HG03354 (cell line): Measurements from ENCODE around the gene ARRDC4.

Experiments used
- ATAC-seq: cut with Tn5 transposase; IDR thresholded peaks from one replicate; pipeline ENCODE4 v1.9.1; 2021; ENCODE audit warnings: mild to moderate bottlenecking; ENCODE audit not compliant: unreplicated experiment, poor library complexity, severe bottlenecking

The ARRDC4 gene

DNA sequence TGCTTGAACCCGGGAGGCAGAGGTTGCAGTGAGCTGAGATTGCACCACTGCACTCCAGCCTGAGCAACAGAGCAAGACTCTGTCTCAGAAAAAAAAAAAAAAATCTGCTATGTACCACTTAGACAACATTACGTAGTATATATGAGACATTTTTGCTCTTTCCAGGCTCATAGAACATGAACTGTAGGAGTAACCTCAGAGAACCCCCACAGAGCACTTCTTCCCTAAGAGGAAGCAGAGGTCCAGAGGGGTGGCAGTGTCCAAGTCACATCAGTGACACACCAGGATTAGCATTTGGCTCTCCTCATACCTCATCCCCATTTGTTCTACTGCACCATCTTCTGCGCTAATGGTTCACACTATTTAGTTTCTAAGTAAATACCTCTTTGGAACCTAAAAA is 33.7 kb downstream of the ARRDC4 start:
- ATAC-seq, result no peak

DNA sequence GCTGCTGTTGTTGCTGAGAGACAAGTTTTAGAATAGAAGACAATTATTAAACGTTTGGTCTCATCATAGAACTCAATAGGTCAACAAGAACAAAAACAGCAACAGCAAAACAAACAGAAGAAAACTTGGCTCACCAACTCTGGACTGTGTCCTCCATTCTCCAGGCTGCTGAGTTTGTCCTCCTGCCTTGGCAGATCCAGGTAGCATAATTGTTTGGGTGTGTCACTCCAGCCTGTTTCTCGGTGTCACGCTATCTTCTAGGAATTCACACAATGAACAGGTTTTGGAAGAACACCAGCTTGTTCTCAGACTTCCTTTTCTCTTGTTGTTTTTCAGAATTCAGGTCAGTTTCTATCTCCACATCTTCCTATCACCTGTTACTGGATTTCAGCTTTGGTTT is 34.7 kb downstream of the ARRDC4 start:
- ATAC-seq, result no peak

DNA sequence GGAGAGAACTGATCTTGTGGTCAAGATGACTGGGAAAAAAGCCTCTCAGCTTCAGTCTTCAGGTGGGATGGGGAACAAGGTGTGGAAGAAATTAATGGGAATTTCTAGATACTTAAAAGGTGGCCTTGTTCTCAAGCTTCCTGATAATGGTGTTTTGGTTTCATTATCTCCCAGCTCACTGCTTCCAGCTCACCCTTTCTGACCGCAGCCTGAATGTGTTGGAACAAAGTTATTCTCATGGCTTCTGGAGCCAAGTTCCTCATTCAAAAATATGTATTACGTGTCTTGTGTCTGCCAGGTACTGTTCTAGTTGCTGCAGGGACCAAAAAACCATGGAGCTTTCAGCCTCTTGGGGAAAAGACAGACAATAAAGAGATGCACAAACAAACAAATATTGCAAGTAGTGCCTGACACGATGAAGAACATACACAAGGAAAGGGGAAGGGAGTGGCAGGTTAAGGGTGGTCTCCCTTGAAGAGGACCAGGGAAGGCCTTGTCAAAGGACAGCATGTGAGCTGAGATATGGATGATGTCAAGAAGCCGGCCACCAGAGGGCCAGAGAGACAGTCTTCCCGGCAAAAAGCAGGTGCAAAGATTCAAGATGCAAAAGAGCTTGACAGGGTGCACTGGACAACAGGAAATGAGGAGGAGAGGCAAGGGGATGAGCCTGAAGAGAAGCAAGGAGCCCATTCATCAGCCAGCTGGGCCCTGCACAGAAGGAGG is 35.5 kb downstream of the ARRDC4 start:
- ATAC-seq, result peak; percentile 59

- no peak for ATAC-seq
Observed at GRCh38 chr15:97998307-97999071, 38.0 kb downstream of the ARRDC4 start.

DNA sequence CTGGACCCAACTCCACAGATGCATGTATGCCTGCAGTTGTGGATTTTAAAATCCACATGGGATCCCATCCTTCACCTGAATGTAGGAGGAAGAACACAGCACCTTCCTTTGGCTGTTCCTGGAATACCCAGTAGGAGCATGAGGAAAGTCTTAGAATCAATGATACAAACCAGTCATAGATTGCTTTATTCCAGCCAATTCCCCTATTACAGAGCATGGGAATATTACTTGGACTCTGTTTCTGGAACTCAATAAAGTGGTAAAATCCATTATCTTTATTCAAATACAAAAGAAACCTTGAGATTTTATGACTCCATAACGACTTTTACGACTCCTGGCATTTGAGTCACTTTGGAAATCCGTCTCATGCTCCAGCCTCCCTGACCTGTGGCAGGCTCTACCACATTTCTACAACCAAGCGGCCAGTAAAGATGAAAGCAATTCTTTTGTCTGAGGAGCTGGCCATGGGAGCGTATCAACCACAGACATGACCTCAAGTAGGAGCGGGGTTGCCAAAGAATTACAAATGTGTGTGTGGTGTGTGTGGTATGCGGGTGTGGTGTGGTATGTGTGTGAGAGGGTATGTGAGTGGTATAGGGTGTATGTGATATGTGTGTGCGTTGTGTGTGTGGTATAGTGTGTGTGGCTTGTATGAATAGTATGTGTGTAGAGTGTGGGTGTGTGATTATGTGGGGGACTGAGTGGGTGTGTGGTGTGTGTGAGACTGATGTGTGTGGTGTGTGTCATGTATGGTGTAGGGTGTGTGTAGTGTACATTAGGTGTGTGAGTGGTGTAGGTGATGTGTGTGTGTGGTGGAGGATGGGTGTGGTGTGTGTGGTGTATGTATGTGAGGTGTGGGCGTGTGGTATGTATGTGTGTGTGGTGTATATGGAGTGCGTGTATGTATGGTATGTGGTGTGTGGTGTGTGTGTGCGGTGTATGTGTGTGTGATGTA is 40.0 kb downstream of the ARRDC4 start:
- no peak for ATAC-seq

DNA sequence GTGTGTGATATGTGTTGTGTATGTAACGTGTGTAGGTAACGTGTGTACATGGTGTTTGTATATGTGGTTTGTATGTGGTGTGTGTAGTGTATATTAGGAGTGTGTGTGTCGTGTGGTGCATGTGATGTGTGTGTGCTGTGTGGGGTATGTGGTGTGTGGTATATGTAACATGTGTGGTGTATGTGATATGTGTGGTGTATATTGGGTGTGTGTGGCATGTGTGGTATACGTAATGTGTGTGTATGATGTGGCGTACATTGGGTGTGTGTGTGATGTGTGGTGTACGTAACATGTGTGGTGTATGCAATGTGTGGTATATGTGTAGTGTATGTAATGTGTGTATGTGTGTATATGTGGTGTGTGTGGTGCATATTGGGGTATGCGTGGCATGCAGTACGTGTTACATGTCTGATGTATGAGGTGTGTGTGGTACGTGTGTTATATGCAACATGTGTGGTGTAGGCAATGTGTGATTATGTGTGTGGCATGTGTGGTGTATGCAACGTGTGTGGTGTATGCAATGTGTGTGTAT is 41.2 kb downstream of the ARRDC4 start:
- no peak for ATAC-seq

DNA sequence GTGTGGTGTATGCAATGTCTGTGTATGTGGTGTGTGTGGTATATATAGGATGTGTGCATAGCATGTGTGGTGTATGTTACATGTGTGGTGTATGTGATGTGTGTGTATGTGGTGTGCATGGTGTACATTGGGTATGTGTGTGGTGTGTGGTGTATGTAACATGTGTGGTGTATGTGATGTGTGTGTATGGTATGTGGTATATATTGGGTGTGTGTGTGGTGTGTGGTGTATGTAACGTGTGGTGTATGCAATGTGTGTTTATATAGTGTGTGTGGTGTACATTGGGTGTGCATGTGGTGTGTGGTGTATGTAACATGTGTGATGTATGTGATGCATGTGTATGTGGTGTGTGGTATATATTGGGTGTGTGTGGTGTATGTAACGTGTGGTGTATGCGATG is 41.9 kb downstream of the ARRDC4 start:
- no peak for ATAC-seq

- no peak for ATAC-seq
Observed at GRCh38 chr15:98002866-98003265, 42.4 kb downstream of the ARRDC4 start.

- ATAC-seq, result no peak
Observed at GRCh38 chr15:98003518-98003917, 43.0 kb downstream of the ARRDC4 start.

GRCh38 chr15:98003996-98004395 is 43.5 kb downstream of the ARRDC4 start:
- no peak for ATAC-seq

DNA sequence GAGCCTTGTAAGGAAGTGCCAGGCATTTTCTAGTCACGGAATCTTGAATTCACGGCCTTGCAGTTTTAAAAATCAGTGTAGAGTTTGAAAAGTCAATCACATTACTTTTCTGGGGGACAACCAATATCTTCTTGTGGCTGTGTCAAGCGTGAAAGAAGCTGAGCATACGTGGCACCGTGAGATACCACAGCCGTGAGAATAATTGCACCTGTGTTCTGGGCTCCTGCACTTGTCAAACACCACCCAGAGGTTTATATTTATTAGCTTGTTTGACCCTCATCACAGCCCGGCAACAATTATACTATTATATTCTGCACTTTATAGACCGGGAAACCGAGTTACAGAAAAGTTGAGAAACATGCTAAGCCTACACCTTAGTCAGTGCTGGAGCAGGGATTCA is 45.2 kb downstream of the ARRDC4 start:
- no peak for ATAC-seq

- no peak for ATAC-seq
Observed at GRCh38 chr15:98009169-98009568, 48.7 kb downstream of the ARRDC4 start.

DNA sequence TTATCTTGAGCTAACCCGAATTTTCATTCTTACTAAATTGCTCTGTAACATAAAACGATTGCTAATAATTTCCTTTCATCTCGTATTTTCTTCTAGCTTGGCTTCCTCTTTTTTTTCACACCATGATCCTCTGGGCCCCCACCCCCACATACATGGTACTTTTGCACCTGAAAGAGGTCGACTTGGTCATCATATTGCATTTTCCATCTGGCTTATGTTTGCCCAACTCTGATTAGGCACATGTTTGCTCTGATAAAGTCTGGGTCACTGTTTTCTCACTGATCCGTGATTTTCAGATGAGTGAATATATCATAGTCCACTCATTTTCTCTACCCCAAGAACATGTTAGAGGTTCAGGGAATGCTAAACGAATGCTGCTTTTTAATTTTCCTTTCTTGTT is 49.5 kb downstream of the ARRDC4 start:
- ATAC-seq, result no peak

- no peak for ATAC-seq
Observed at GRCh38 chr15:98012354-98012753, 51.9 kb downstream of the ARRDC4 start.

- no peak for ATAC-seq
Observed at GRCh38 chr15:98013631-98014030, 53.1 kb downstream of the ARRDC4 start.

DNA sequence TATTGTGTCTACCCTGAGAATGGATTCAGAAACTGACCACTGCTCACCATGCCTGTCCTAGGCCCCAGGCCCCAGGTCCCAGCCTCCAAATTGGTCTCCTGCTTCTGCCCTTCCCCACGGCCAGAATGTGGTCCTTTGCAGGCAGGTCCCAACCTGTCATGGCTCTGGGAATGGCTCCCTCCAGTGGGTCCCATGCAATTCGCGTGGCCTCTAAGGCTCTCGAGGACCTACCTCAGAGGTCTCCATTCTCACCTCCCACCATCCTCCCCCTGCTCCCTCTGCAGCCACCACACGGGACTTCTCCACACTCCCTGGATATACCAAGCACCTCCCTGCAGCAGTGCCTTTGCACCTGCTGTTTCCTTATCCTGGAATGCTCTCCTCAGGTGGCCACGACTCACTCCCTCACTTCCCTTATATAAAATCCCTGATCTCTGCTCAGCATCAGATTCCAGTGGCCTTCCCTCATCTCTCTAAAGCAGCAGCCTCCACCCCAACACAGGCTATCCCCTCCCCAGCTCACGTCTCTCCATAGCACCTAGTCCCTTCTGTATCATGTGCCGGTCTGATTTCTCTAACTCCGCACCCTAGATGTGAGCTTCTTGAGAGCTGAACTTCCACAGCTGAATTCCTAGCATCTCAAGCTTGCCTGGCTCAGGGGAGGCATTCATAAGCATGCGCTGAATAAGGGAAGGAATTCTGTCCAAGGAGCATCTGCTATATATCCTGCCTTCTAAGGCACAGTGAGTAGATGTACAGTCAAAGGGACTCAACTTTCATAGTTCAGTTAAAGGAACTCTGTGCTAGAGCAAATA is 56.9 kb downstream of the ARRDC4 start:
- no peak for ATAC-seq

GRCh38 chr15:98018761-98019351 is 58.4 kb downstream of the ARRDC4 start:
- ATAC-seq, result no peak
